GM12875 (cell line): ENCODE data around the gene GIPR.
"Not testable (repeated sequence)": the region's sequence is repeated elsewhere in the genome, so short reads cannot be mapped to it uniquely, and the experiment has no call there.

Experiments used
- H3K4me3 ChIP-seq: one replicate; pipeline ENCODE4 v1.5.1; 2011; ENCODE audit warnings: low read depth, low read length, control low read depth
- CTCF ChIP-seq: IDR thresholded peaks from 2 replicates; pipeline ENCODE4 v1.5.1; 2011; ENCODE audit warnings: low read depth, mild to moderate bottlenecking, control low read depth, inconsistent platforms, low read length, moderate library complexity, borderline replicate concordance; ENCODE audit not compliant: insufficient read depth

The GIPR gene

GRCh38 chr19:45712699-45713067, 44.7 kb downstream of the GIPR start:
- H3K4me3 ChIP-seq: no peak overlapping the region
- no peak for TF ChIP-seq CTCF

GRCh38 chr19:45713141-45713540, 45.1 kb downstream of the GIPR start:
- no peak for TF ChIP-seq CTCF
- no peak overlapping the region for H3K4me3 ChIP-seq

GRCh38 chr19:45715139-45715538, 47.1 kb downstream of the GIPR start:
- no peak for TF ChIP-seq CTCF

GRCh38 chr19:45716359-45717130, 48.5 kb downstream of the GIPR start:
- no peak for TF ChIP-seq CTCF
- peak overlapping the region; percentile 75 for H3K4me3 ChIP-seq

More at GRCh38 chr19:45715139-45715538, 47.1 kb downstream of the GIPR start:
- H3K4me3 ChIP-seq: no peak overlapping the region

- no peak for TF ChIP-seq CTCF
- peak overlapping the region; percentile 75 for H3K4me3 ChIP-seq
Measured at GRCh38 chr19:45717131-45717982, 49.3 kb downstream of the GIPR start.

- no peak for TF ChIP-seq CTCF
- peak overlapping the region; percentile 47 for H3K4me3 ChIP-seq
Measured at GRCh38 chr19:45717983-45718650, 50.1 kb downstream of the GIPR start.

GRCh38 chr19:45720065-45720464, 52.0 kb downstream of the GIPR start:
- H3K4me3 ChIP-seq: not testable (repeated sequence)

- not testable (repeated sequence) for H3K4me3 ChIP-seq
Measured at GRCh38 chr19:45728683-45729082, 60.7 kb downstream of the GIPR start.
